HepG2 (cell line): ENCODE data around the gene CEACAM18. TPM values are rescaled to one million over a fixed set of nuclear protein-coding genes. Genes with fewer than 3 reads are reported as not detected.
A peak's percentile ranks its signal among the peaks of the same experiment; 100 is the strongest.

Experiments used
- ATAC-seq: fragments of 200-7000 bp; cut with Tn5 transposase; 3 replicates; pipeline ENCODE4 v1.9.1; 2020; ENCODE audit warnings: mild to moderate bottlenecking, moderate library complexity
- BruUV-seq: library from RNA; stranded (reverse); fragments of 400-500 nt; replicated peaks from 2 replicates; lab custom pipeline; 2021; lab: Mats Ljungman, UMichigan
- CTCF ChIA-PET: fragments of 300-600 bp; formaldehyde crosslinking; extraction: SDS; loops from one replicate; lab custom pipeline; 2021; ENCODE audit warnings: low total read pairs, inconsistent platforms, low intra/inter-chr PET ratio; lab: Yijun Ruan, JAX
- POLR2A ChIA-PET: fragments of 350-600 bp; sonication (Branson Sonifier 250); formaldehyde crosslinking; loops from one replicate; lab custom pipeline; 2020; ENCODE audit warnings: antibody characterized with exemption, inconsistent platforms; lab: Yijun Ruan, JAX
- DNase-seq: peaks from one replicate; pipeline ENCODE4 v3.0.0-alpha.2; 2015; ENCODE audit warnings: low spot score
- FAIRE-seq: peaks from 3 replicates; lab custom pipeline; 2011; peaks lifted over from hg19 to GRCh38; lab: Jason Lieb, UNC
- H2AFZ ChIP-seq: one replicate; pipeline ENCODE4 v1.6.1; 2011; ENCODE audit warnings: low read length, inconsistent platforms
- H3K27ac ChIP-seq: fragments of 300-600 bp; 3 replicates; pipeline ENCODE4 v1.8.0; 2011; ENCODE audit warnings: mixed run types, mild to moderate bottlenecking, mixed read lengths, low read length, inconsistent platforms; ENCODE audit not compliant: insufficient read depth; ENCODE audit errors: extremely low read length
- H3K27me3 ChIP-seq, 2 experiments: fragments of 200-600 bp in 1 of 2; 2 replicates in 1 of 2; 3 replicates in 1 of 2; pipeline versions ENCODE4 v1.6.0 to v1.8.0; 2011; ENCODE audit warnings: low read length in 2 of 2, mild to moderate bottlenecking in 2 of 2, moderate library complexity in 2 of 2, inconsistent platforms in 1 of 2; ENCODE audit not compliant: insufficient read depth in 2 of 2, control insufficient read depth in 1 of 2
- H3K36me3 ChIP-seq, 2 experiments: fragments of 200-600 bp in 1 of 2; replicated peaks in 1 of 2; 2 replicates in 1 of 2; 3 replicates in 1 of 2; pipeline versions ENCODE4 v1.5.1 to v1.8.0; 2011; ENCODE audit warnings: low read length in 2 of 2, inconsistent platforms in 1 of 2; ENCODE audit not compliant: insufficient read depth in 2 of 2, control insufficient read depth in 1 of 2
- H3K4me1 ChIP-seq: 2 replicates; pipeline ENCODE4 v1.5.1; 2012; ENCODE audit warnings: low read length, inconsistent platforms; ENCODE audit not compliant: insufficient read depth
- H3K4me2 ChIP-seq: 2 replicates; pipeline ENCODE4 v1.6.0; 2011; ENCODE audit warnings: low read depth, low read length, inconsistent platforms
- H3K4me3 ChIP-seq, 3 experiments: fragments of 200-600 bp in 1 of 3; sonication (generic), shearing (Covaris generic) in 1 of 3; replicated peaks in 1 of 3; 2 replicates each; pipeline ENCODE4 v1.5.1; 2011 to 2016; ENCODE audit warnings: low read length in 3 of 3, inconsistent platforms in 2 of 3, low read depth in 2 of 3, mild to moderate bottlenecking in 2 of 3, control low read depth in 1 of 3, mixed read lengths in 1 of 3; ENCODE audit not compliant: insufficient read depth in 1 of 3
- H3K79me2 ChIP-seq: one replicate; pipeline ENCODE4 v1.6.1; 2011; ENCODE audit warnings: low read length, inconsistent platforms; ENCODE audit not compliant: insufficient read depth
- H3K9ac ChIP-seq: 2 replicates; pipeline ENCODE4 v1.6.0; 2011; ENCODE audit warnings: mild to moderate bottlenecking, low read depth, low read length, inconsistent platforms; ENCODE audit not compliant: insufficient read depth
- H3K9me3 ChIP-seq: 2 replicates; pipeline ENCODE4 v1.5.1; 2012; ENCODE audit warnings: mild to moderate bottlenecking, low read length
- H4K20me1 ChIP-seq: 2 replicates; pipeline ENCODE4 v1.6.0; 2011; ENCODE audit warnings: inconsistent platforms, mild to moderate bottlenecking, low read length, moderate library complexity; ENCODE audit not compliant: insufficient read depth
- BCL3 ChIP-seq: sonication (generic); formaldehyde crosslinking; IDR thresholded peaks from 2 replicates; pipeline ENCODE4 v1.5.1; 2020; ENCODE audit warnings: mild to moderate bottlenecking, missing genetic modification reagents, moderate library complexity
- CBX5 ChIP-seq: sonication (generic); formaldehyde crosslinking; IDR thresholded peaks from 2 replicates; pipeline ENCODE4 v1.4.0; 2020; ENCODE audit warnings: missing genetic modification reagents, borderline replicate concordance
- HCFC1 ChIP-seq: fragments of 150-350 bp; IDR thresholded peaks from 2 replicates; pipeline ENCODE4 v1.6.1; 2014; ENCODE audit warnings: low read depth, low read length
- MAFG ChIP-seq: sonication (generic); formaldehyde crosslinking; IDR thresholded peaks from 2 replicates; pipeline ENCODE4 v1.5.1; 2020; ENCODE audit warnings: mild to moderate bottlenecking, missing genetic modification reagents
- MATR3 ChIP-seq: sonication (generic); formaldehyde crosslinking; IDR thresholded peaks from 2 replicates; pipeline ENCODE4 v1.4.0; 2020; ENCODE audit warnings: missing genetic modification reagents
- MIER2 ChIP-seq: IDR thresholded peaks from 2 replicates; pipeline ENCODE4 v1.6.1; 2016; ENCODE audit warnings: missing biosample characterization, missing genetic modification reagents
- MLX ChIP-seq: IDR thresholded peaks from 2 replicates; pipeline ENCODE4 v1.6.1; 2016
- NCOR1 ChIP-seq: fragments of 200-600 bp; sonication (generic); IDR thresholded peaks from 2 replicates; pipeline ENCODE4 v1.7.0; 2017; ENCODE audit warnings: antibody characterized with exemption, low read length, borderline replicate concordance
- NR2F1 ChIP-seq, 2 experiments: fragments of 450-650 bp in 1 of 2; formaldehyde crosslinking in 1 of 2; IDR thresholded peaks; 2 replicates each; pipeline versions ENCODE4 v1.5.0 to v1.6.1; 2016 to 2020; ENCODE audit warnings: mild to moderate bottlenecking in 1 of 2, missing compliant biosample characterization in 1 of 2, missing genetic modification reagents in 1 of 2, moderate library complexity in 1 of 2
- NRL ChIP-seq: sonication (generic); formaldehyde crosslinking; IDR thresholded peaks from 2 replicates; pipeline ENCODE4 v1.5.0; 2020; ENCODE audit warnings: missing genetic modification reagents, mild to moderate bottlenecking, moderate library complexity, borderline replicate concordance
- POLR2G ChIP-seq: fragments of 200-400 bp; formaldehyde crosslinking; IDR thresholded peaks from 2 replicates; pipeline ENCODE4 v1.6.1; 2018; ENCODE audit warnings: mild to moderate bottlenecking, low read depth, low read length, moderate library complexity
- RCOR2 ChIP-seq: IDR thresholded peaks from 2 replicates; pipeline ENCODE4 v1.6.1; 2016; ENCODE audit warnings: missing biosample characterization, missing genetic modification reagents
- RXRB ChIP-seq: IDR thresholded peaks from 2 replicates; pipeline ENCODE4 v1.6.1; 2016; ENCODE audit warnings: borderline replicate concordance, missing genetic modification reagents, missing compliant biosample characterization
- SIN3A ChIP-seq: IDR thresholded peaks from 2 replicates; pipeline ENCODE4 v1.6.1; 2011; ENCODE audit warnings: low read depth, mild to moderate bottlenecking, control low read depth, low read length, borderline replicate concordance
- SMC3 ChIP-seq: IDR thresholded peaks from 2 replicates; pipeline ENCODE4 v1.6.1; 2011; ENCODE audit warnings: low read length, improper control_type of control experiment
- STAG1 ChIP-seq: sonication (generic); formaldehyde crosslinking; IDR thresholded peaks from 2 replicates; pipeline ENCODE4 v1.4.0; 2020; ENCODE audit warnings: missing genetic modification reagents
- TEAD3 ChIP-seq: optimal IDR thresholded peaks from 2 replicates; pipeline ENCODE3; 2016; ENCODE audit warnings: borderline replicate concordance
- ZNF12 ChIP-seq: sonication (generic); formaldehyde crosslinking; IDR thresholded peaks from 2 replicates; pipeline ENCODE4 v1.5.0; 2020; ENCODE audit warnings: missing genetic modification reagents
- ZNF253 ChIP-seq: sonication (generic); formaldehyde crosslinking; IDR thresholded peaks from 2 replicates; pipeline ENCODE4 v1.8.0; 2022; ENCODE audit warnings: mild to moderate bottlenecking, missing genetic modification reagents, borderline replicate concordance
- ZNF260 ChIP-seq: sonication (generic); formaldehyde crosslinking; IDR thresholded peaks from 2 replicates; pipeline ENCODE4 v1.4.0; 2020; ENCODE audit warnings: missing genetic modification reagents, low read depth, mild to moderate bottlenecking, borderline replicate concordance
- ZNF546 ChIP-seq: sonication (generic); formaldehyde crosslinking; conservative IDR thresholded peaks from 2 replicates; pipeline ENCODE4 v1.8.1; 2023; ENCODE audit warnings: mild to moderate bottlenecking, missing genetic modification reagents
- ZNF652 ChIP-seq: IDR thresholded peaks from 2 replicates; pipeline ENCODE4 v1.6.1; 2016; ENCODE audit warnings: low read depth, borderline replicate concordance
- ZNF709 ChIP-seq: sonication (generic); formaldehyde crosslinking; IDR thresholded peaks from 2 replicates; pipeline ENCODE4 v1.5.0; 2020; ENCODE audit warnings: mild to moderate bottlenecking, missing genetic modification reagents
- ZNF747 ChIP-seq: sonication (generic); formaldehyde crosslinking; IDR thresholded peaks from 2 replicates; pipeline ENCODE4 v1.8.1; 2023; ENCODE audit warnings: missing genetic modification reagents, mild to moderate bottlenecking, borderline replicate concordance
- ZNF792 ChIP-seq: IDR thresholded peaks from 2 replicates; pipeline ENCODE4 v1.6.1; 2016
- whole genome bisulfite sequencing: methylation state at CpG from one replicate; pipeline ENCODE4 v1.1.6; 2017; ENCODE audit warnings: low lambda C conversion rate; 5-methylcytosine and 5-hydroxymethylcytosine counted together
- in situ Hi-C: cut with HindIII; loops from 2 replicates; pipeline ENCODE4 v1.10.0; 2017; ENCODE audit warnings: low pct_unique_long_range_greater_than_20kb; ENCODE audit not compliant: extremely low pct_ligation_motif_present
- intact Hi-C: fragments of 100-400 bp; cut with micrococcal nuclease; formaldehyde crosslinking; loops from one replicate; pipeline ENCODE4 v1.10.0; 2022; ENCODE audit not compliant: unreplicated experiment
- polyA plus RNA-seq, 8 experiments: library from polyadenylated mRNA; depleted of rRNA in 3 of 8; stranded (reverse) in 7 of 8; unstranded in 1 of 8; fragments of >200 nt; fragmentation: Illumina TruSeq in 4 of 8; extraction: Trizol in 4 of 8; gene quantifications; 2 replicates each; pipeline versions ENCODE4 v1.2.1 to v1.2.3, GENCODE V29; 2011 to 2016; ENCODE audit warnings: low read depth in 4 of 8, missing spikeins in 1 of 8, mixed read lengths in 1 of 8; ENCODE audit not compliant: insufficient read depth in 1 of 8
- total RNA-seq, 5 experiments: library from RNA; depleted of rRNA; stranded (reverse); fragments of >200 nt; fragmentation: Illumina TruSeq; extraction: Trizol; gene quantifications; 2 replicates each; pipeline ENCODE4 v1.2.3, GENCODE V29; 2016; ENCODE audit warnings: low read depth in 1 of 5

The CEACAM18 gene
- total and polyA plus RNA-seq, 2 of the 13 experiments (the other 11 are each of a cell fraction or from before 2014, with no cell fraction given): not detected

GRCh38 chr19:51514866-51515481, 36.6 kb downstream of the CEACAM18 start:
- Histone ChIP-seq H3K27me3 (no peaks in the 10 kb centered on the region), H3K9ac (no peak overlapping the region), H4K20me1 (no peaks in the 10 kb centered on the region), H3K4me2 (no peak overlapping the region), H3K36me3 (no peaks in the 10 kb centered on the region), H3K4me3 (no peak overlapping the region), H3K27ac (no peak overlapping the region), H3K9me3 (no peaks in the 10 kb centered on the region), H3K4me1 (no peaks in the 10 kb centered on the region), H3K79me2 (no peaks in the 10 kb centered on the region), H2AFZ (no peak overlapping the region)
- intact Hi-C loops (loop anchor here (1.0 kb wide), 1 partner anchor 42 kb away; no protein-coding TSS in a partner anchor), in situ Hi-C loops (no loop called here)
- CTCF ChIA-PET: interaction anchor here (0.7 to 4.1 kb wide), 3 partner anchors 41 to 217 kb away, joined by 3 to 51 read pairs (median 8); no protein-coding TSS in a partner anchor
- DNase-seq: peak; percentile 46
- BruUV-seq: no TSS peak
- peak; percentile 47 for ATAC-seq
- 12% methylated on average over 3 of the region's 3 CpGs for WGBS
- peak; percentile 85 for FAIRE-seq
- POLR2A ChIA-PET: no interaction called here
- no peak for TF ChIP-seq MAFG (CRISPR knock-in tag)
- TF ChIP-seq ZNF253 (CRISPR knock-in tag): no peak
- TF ChIP-seq BCL3 (CRISPR knock-in tag): no peak
- TF ChIP-seq SMC3: peak; percentile 73
- no peak for TF ChIP-seq ZNF709 (CRISPR knock-in tag)
- no peak for TF ChIP-seq RCOR2 (CRISPR knock-in tag)
- no peak for TF ChIP-seq NR2F1 (CRISPR knock-in tag; IDR thresholded peaks at IDR 0.05)
- TF ChIP-seq ZNF747 (CRISPR knock-in tag): no peak
- peak; percentile 28 for TF ChIP-seq TEAD3 (CRISPR knock-in tag)
- no peak for TF ChIP-seq ZNF792 (CRISPR knock-in tag)
- peak; percentile 81; the same call in 1 of the 2 replicates for TF ChIP-seq MIER2 (CRISPR knock-in tag)
- TF ChIP-seq ZNF12 (CRISPR knock-in tag): no peak
- no peak for TF ChIP-seq NRL (CRISPR knock-in tag)
- no peak for TF ChIP-seq POLR2G
- TF ChIP-seq STAG1 (CRISPR knock-in tag): peak; percentile 57
- TF ChIP-seq ZNF260 (CRISPR knock-in tag): no peak
- no peak for TF ChIP-seq MATR3
- no peak for TF ChIP-seq ZNF652 (CRISPR knock-in tag)
- no peak for TF ChIP-seq MLX
- TF ChIP-seq CBX5: no peak
- no peak for TF ChIP-seq SIN3A
- TF ChIP-seq RXRB: no peak
- no peak for TF ChIP-seq ZNF546 (CRISPR knock-in tag)
- TF ChIP-seq HCFC1: no peak
- TF ChIP-seq NCOR1: no peak
